ENCODE results near the gene FBXO31.

Gene FBXO31

GRCh38 chr16:87305505-87306391 lies 77.8 kb downstream of the FBXO31 start:
- DNase-seq, result no peak

- DNase-seq, result no peak
Measured at GRCh38 chr16:87304951-87305350, 78.6 kb downstream of the FBXO31 start.

DNA sequence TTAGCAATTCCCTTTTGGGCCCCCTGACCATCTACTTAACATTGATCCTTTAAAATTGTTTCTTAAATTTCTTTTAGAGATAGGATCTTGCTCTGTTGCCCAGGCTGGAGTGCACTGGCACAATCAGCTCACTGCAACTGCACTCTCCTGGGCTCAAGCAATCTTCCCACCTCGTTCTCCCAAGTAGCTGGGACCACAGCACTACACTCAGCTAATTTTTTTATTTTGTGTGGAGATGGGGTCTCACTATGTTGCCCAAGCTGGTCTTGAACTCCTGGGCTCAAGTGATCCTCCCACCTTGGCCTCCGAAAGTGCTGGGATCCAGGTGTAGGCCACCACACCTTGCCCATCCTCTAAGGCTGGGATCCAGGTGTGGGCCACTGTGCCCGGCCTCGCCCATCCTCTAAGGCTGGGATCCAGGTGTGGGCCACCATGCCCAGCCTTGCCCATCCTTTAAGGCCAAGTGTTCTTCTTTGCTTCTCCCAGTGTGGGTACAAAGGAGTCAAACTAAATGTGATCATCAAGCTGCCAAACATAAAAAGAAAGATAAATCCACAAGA lies 79.5 kb downstream of the FBXO31 start:
- no peak for DNase-seq

- no peak for DNase-seq
Measured at GRCh38 chr16:87303431-87303930, 80.1 kb downstream of the FBXO31 start.

- no peak for DNase-seq
Measured at GRCh38 chr16:87298857-87299465, 84.6 kb downstream of the FBXO31 start.

DNA sequence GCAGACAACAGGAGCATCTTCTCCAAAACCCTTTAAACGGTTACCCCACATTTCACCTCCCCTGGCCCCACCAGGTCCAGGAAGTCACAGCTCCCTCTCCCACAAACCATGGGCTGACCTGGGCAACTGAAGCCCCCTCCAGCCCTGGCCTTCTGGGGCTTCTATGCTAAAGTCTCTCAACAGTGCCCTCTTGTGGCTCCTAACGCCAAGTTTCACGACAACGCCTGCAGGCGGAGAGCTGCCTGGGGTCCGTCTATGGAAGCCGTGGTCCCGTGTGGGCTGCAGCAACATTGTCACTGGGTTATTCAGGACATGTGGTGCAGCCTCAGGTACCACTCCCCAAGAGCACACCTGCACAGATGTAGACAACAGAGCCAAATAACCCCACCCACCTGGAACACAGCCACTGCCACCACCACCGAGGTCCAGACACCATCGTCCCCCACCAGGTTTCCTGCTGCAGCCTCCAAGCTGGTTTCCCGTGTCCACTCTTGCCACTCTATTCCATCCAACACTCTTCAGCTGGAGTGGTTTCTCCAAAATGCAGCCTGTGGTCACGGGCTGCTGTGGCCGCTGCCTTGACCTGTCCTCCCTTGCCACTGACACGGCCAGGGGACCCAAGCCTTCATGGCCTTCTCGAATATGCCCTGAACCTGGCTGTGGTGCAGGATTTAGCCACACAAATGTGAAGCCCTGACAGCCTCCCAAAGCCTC lies 85.5 kb downstream of the FBXO31 start:
- no peak for DNase-seq

GRCh38 chr16:87297407-87297806 lies 86.2 kb downstream of the FBXO31 start:
- no peak for DNase-seq

DNA sequence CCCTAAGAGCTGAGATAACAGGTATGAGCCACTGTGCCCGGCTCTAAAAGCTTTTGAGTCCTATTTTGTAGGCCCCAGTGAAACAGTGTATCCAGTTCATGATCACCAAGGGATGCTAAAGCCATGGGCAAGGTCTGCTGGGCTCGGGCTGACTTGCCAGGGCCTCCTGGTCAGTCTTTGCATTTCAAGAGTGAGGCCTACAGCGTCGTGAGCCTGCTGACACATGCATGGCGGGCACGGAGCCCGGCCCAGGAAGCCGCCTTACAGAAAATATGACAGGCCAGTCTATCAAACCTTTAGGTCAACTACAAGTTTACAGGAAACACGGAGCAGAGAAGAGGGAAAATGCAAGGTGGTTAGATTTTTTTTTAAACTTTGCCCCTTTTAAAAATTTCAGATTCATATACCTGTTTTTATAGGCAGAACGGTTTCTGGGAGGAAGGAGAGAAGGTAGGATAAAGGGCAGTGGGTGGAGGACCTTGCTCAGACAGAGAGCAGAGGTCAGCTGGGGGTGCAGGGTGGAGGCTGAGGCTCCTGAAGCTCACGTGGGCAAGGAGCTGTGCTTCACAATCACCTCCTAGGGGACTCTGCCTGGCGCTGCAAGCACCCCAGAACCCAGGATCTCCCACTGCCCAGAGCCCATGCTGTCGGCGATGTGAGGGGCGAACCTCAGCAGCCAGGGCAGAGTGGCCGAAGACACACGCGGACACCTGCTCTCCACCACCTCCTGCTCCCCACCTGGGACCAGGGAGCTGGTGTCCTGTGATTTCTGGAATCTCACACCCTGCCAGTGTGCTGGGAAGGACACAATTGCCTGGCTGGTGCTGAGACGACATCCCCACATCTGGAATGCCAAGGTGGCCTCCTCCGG lies 87.7 kb downstream of the FBXO31 start:
- no peak for DNase-seq

DNA sequence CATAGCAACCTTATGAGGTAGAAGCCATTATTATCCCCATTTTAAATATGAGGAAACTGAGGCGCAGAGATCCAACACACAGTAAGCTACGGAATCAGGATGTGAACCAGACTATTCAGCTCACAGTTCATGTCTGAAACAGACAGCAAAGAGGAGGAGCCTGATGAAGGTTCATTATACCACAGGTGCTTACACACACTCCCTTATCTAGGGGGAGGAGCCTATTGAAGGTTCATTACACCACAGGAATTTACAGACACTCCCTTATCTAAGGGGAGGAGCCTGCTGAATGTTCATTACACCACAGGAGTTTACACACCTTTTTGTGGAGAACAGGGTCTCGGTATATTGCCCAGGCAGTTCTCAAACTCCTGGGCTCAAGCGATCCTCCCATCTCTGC lies 88.3 kb downstream of the FBXO31 start:
- DNase-seq, result no peak

- DNase-seq, result no peak
Measured at GRCh38 chr16:87293990-87294389, 89.6 kb downstream of the FBXO31 start.

- DNase-seq, result no peak
Measured at GRCh38 chr16:87291944-87292343, 91.6 kb downstream of the FBXO31 start.

DNA sequence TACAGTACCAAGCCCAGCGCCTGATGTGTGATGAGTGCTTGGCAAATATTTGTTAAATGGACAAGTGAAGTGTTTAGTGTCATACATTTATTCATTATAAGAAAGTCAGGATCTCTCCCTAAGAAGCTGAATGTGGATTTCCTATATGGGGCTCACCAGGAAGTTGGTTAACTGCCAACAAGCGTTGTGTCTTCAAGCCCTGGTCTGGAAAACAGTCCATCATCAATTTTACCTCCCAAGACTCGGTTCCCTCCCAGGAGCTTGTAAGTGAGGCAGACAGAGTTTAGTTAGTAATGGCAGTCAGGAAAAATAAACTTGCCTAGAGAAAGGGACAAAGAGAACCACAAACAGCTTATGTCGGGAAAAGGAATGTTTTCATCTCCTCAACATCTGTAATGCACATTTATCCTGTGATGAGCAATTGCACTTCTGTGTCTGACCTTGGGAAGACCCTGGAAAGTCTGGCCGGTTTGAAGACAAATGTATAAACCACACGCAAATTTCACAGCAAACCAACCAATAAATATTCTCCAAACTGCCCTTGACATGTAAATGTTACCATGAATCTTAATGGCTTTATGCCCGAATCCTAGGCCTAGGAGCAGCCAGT lies 94.7 kb downstream of the FBXO31 start:
- no peak for DNase-seq

GRCh38 chr16:87286839-87287626 lies 96.5 kb downstream of the FBXO31 start:
- no peak for DNase-seq

GRCh38 chr16:87284183-87284582 lies 99.4 kb downstream of the FBXO31 start:
- DNase-seq, result no peak

DNA sequence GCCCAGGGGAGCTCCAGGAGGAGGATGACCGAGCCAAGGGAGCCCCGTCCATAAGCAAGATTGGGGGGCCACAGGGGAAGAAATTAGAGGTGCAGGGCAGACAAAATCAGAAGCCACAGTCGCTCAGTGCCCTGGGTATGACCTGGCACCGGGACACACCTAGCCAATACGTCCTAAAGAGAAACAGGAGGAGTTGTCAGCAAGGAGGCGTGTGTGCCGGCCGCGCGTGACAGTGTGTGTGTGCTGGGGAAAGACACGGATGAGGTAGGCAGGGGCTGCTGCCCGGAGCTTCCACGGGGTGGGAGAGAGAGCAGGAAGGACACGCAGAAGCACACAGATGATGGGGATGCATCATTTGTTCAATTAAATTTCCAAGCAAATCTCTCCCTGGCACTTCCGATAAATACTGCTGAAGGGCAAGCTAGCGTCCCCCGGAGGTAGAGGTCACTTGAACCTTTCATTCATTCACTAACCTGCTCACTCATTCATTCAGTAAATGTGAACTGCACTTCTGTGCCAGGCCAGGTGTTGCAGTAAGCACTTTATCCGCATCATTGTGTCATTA lies 104.4 kb downstream of the FBXO31 start:
- no peak for DNase-seq

- DNase-seq, result peak; percentile 90
Measured at GRCh38 chr16:87278191-87279093, 105.1 kb downstream of the FBXO31 start.

Data from left hindlimb (tissue), 1 donor.